ENCODE measurements around the gene CLSTN2.

The CLSTN2 gene

GRCh38 chr3:139969386-139969785 is 34.4 kb downstream of the CLSTN2 start:
- Histone ChIP-seq H3K9me3 (ENCODE audit: control insufficient read depth, low read length) (no peaks in the 10 kb centered on the region), H3K36me3 (ENCODE audit: control insufficient read depth, insufficient read depth, low read length) (no peaks in the 10 kb centered on the region), H3K27me3 (replicated peaks; ENCODE audit: control insufficient read depth, insufficient read depth, low read length, poor library complexity, severe bottlenecking) (no peaks in the 10 kb centered on the region), H3K4me3 (ENCODE audit: insufficient read depth, low read depth, low read length, poor library complexity, severe bottlenecking) (no peak overlapping the region), H3K4me1 (ENCODE audit: control insufficient read depth, insufficient read depth, low read length, poor library complexity, severe bottlenecking) (no peaks in the 10 kb centered on the region), H3K27ac (ENCODE audit: insufficient read depth, low read length, poor library complexity, severe bottlenecking) (no peak overlapping the region)
- DNase-seq: no peak

GRCh38 chr3:139970526-139970925 is 35.5 kb downstream of the CLSTN2 start:
- Histone ChIP-seq H3K4me1 (ENCODE audit: control insufficient read depth, insufficient read depth, low read length, poor library complexity, severe bottlenecking) (no peaks in the 10 kb centered on the region), H3K9me3 (ENCODE audit: control insufficient read depth, low read length) (no peaks in the 10 kb centered on the region), H3K4me3 (ENCODE audit: insufficient read depth, low read depth, low read length, poor library complexity, severe bottlenecking) (no peak overlapping the region), H3K27me3 (replicated peaks; ENCODE audit: control insufficient read depth, insufficient read depth, low read length, poor library complexity, severe bottlenecking) (no peaks in the 10 kb centered on the region), H3K36me3 (ENCODE audit: control insufficient read depth, insufficient read depth, low read length) (no peaks in the 10 kb centered on the region), H3K27ac (ENCODE audit: insufficient read depth, low read length, poor library complexity, severe bottlenecking) (no peak overlapping the region)
- DNase-seq: no peak

GRCh38 chr3:139974809-139975425 is 39.9 kb downstream of the CLSTN2 start:
- Histone ChIP-seq H3K27ac (ENCODE audit: insufficient read depth, low read length, poor library complexity, severe bottlenecking) (no peak overlapping the region), H3K4me1 (ENCODE audit: control insufficient read depth, insufficient read depth, low read length, poor library complexity, severe bottlenecking) (no peaks in the 10 kb centered on the region), H3K36me3 (ENCODE audit: control insufficient read depth, insufficient read depth, low read length) (no peaks in the 10 kb centered on the region), H3K4me3 (ENCODE audit: insufficient read depth, low read depth, low read length, poor library complexity, severe bottlenecking) (no peak overlapping the region), H3K9me3 (ENCODE audit: control insufficient read depth, low read length) (no peaks in the 10 kb centered on the region), H3K27me3 (replicated peaks; ENCODE audit: control insufficient read depth, insufficient read depth, low read length, poor library complexity, severe bottlenecking) (no peaks in the 10 kb centered on the region)
- no peak for DNase-seq

- no peaks in the 10 kb centered on the region for H3K4me1 ChIP-seq (ENCODE audit: control insufficient read depth, insufficient read depth, low read length, poor library complexity, severe bottlenecking)
- no peak overlapping the region for H3K4me3 ChIP-seq (ENCODE audit: insufficient read depth, low read depth, low read length, poor library complexity, severe bottlenecking)
- no peaks in the 10 kb centered on the region for H3K9me3 ChIP-seq (ENCODE audit: control insufficient read depth, low read length)
- no peaks in the 10 kb centered on the region for H3K27me3 ChIP-seq (replicated peaks; ENCODE audit: control insufficient read depth, insufficient read depth, low read length, poor library complexity, severe bottlenecking)
- DNase-seq: no peak
- no peaks in the 10 kb centered on the region for H3K36me3 ChIP-seq (ENCODE audit: control insufficient read depth, insufficient read depth, low read length)
- no peak overlapping the region for H3K27ac ChIP-seq (ENCODE audit: insufficient read depth, low read length, poor library complexity, severe bottlenecking)
Measured at GRCh38 chr3:139975594-139976365, 40.8 kb downstream of the CLSTN2 start.

- H3K4me1 ChIP-seq (ENCODE audit: control insufficient read depth, insufficient read depth, low read length, poor library complexity, severe bottlenecking): no peaks in the 10 kb centered on the region
- no peaks in the 10 kb centered on the region for H3K9me3 ChIP-seq (ENCODE audit: control insufficient read depth, low read length)
- H3K4me3 ChIP-seq (ENCODE audit: insufficient read depth, low read depth, low read length, poor library complexity, severe bottlenecking): no peak overlapping the region
- no peak for DNase-seq
- no peak overlapping the region for H3K27ac ChIP-seq (ENCODE audit: insufficient read depth, low read length, poor library complexity, severe bottlenecking)
- H3K36me3 ChIP-seq (ENCODE audit: control insufficient read depth, insufficient read depth, low read length): no peaks in the 10 kb centered on the region
- no peaks in the 10 kb centered on the region for H3K27me3 ChIP-seq (replicated peaks; ENCODE audit: control insufficient read depth, insufficient read depth, low read length, poor library complexity, severe bottlenecking)
Measured at GRCh38 chr3:139978966-139979365, 44.0 kb downstream of the CLSTN2 start.

- Histone ChIP-seq H3K36me3 (ENCODE audit: control insufficient read depth, insufficient read depth, low read length) (no peaks in the 10 kb centered on the region), H3K27ac (ENCODE audit: insufficient read depth, low read length, poor library complexity, severe bottlenecking) (no peak overlapping the region), H3K27me3 (replicated peaks; ENCODE audit: control insufficient read depth, insufficient read depth, low read length, poor library complexity, severe bottlenecking) (no peaks in the 10 kb centered on the region), H3K9me3 (ENCODE audit: control insufficient read depth, low read length) (no peaks in the 10 kb centered on the region), H3K4me3 (ENCODE audit: insufficient read depth, low read depth, low read length, poor library complexity, severe bottlenecking) (no peak overlapping the region), H3K4me1 (ENCODE audit: control insufficient read depth, insufficient read depth, low read length, poor library complexity, severe bottlenecking) (no peaks in the 10 kb centered on the region)
- no peak for DNase-seq
Measured at GRCh38 chr3:139979991-139980390, 45.0 kb downstream of the CLSTN2 start.

GRCh38 chr3:139982404-139982803 is 47.4 kb downstream of the CLSTN2 start:
- H3K27ac ChIP-seq (ENCODE audit: insufficient read depth, low read length, poor library complexity, severe bottlenecking): no peak overlapping the region
- no peaks in the 10 kb centered on the region for H3K4me1 ChIP-seq (ENCODE audit: control insufficient read depth, insufficient read depth, low read length, poor library complexity, severe bottlenecking)
- H3K27me3 ChIP-seq (replicated peaks; ENCODE audit: control insufficient read depth, insufficient read depth, low read length, poor library complexity, severe bottlenecking): no peaks in the 10 kb centered on the region
- no peaks in the 10 kb centered on the region for H3K9me3 ChIP-seq (ENCODE audit: control insufficient read depth, low read length)
- no peak for DNase-seq
- H3K4me3 ChIP-seq (ENCODE audit: insufficient read depth, low read depth, low read length, poor library complexity, severe bottlenecking): no peak overlapping the region
- H3K36me3 ChIP-seq (ENCODE audit: control insufficient read depth, insufficient read depth, low read length): no peaks in the 10 kb centered on the region

- Histone ChIP-seq H3K9me3 (ENCODE audit: control insufficient read depth, low read length) (no peaks in the 10 kb centered on the region), H3K4me3 (ENCODE audit: insufficient read depth, low read depth, low read length, poor library complexity, severe bottlenecking) (no peak overlapping the region), H3K27ac (ENCODE audit: insufficient read depth, low read length, poor library complexity, severe bottlenecking) (no peak overlapping the region), H3K36me3 (ENCODE audit: control insufficient read depth, insufficient read depth, low read length) (no peaks in the 10 kb centered on the region), H3K4me1 (ENCODE audit: control insufficient read depth, insufficient read depth, low read length, poor library complexity, severe bottlenecking) (no peaks in the 10 kb centered on the region), H3K27me3 (replicated peaks; ENCODE audit: control insufficient read depth, insufficient read depth, low read length, poor library complexity, severe bottlenecking) (no peaks in the 10 kb centered on the region)
- DNase-seq: no peak
Measured at GRCh38 chr3:139985576-139985975, 50.6 kb downstream of the CLSTN2 start.

GRCh38 chr3:139987908-139988307 is 52.9 kb downstream of the CLSTN2 start:
- Histone ChIP-seq H3K27ac (ENCODE audit: insufficient read depth, low read length, poor library complexity, severe bottlenecking) (no peak overlapping the region), H3K36me3 (ENCODE audit: control insufficient read depth, insufficient read depth, low read length) (no peaks in the 10 kb centered on the region), H3K4me1 (ENCODE audit: control insufficient read depth, insufficient read depth, low read length, poor library complexity, severe bottlenecking) (no peaks in the 10 kb centered on the region), H3K9me3 (ENCODE audit: control insufficient read depth, low read length) (no peaks in the 10 kb centered on the region), H3K27me3 (replicated peaks; ENCODE audit: control insufficient read depth, insufficient read depth, low read length, poor library complexity, severe bottlenecking) (no peaks in the 10 kb centered on the region), H3K4me3 (ENCODE audit: insufficient read depth, low read depth, low read length, poor library complexity, severe bottlenecking) (no peak overlapping the region)
- DNase-seq: no peak

GRCh38 chr3:139988472-139989156 is 53.6 kb downstream of the CLSTN2 start:
- Histone ChIP-seq H3K4me3 (ENCODE audit: insufficient read depth, low read depth, low read length, poor library complexity, severe bottlenecking) (no peak overlapping the region), H3K36me3 (ENCODE audit: control insufficient read depth, insufficient read depth, low read length) (no peaks in the 10 kb centered on the region), H3K4me1 (ENCODE audit: control insufficient read depth, insufficient read depth, low read length, poor library complexity, severe bottlenecking) (no peaks in the 10 kb centered on the region), H3K27ac (ENCODE audit: insufficient read depth, low read length, poor library complexity, severe bottlenecking) (no peak overlapping the region), H3K9me3 (ENCODE audit: control insufficient read depth, low read length) (no peaks in the 10 kb centered on the region), H3K27me3 (replicated peaks; ENCODE audit: control insufficient read depth, insufficient read depth, low read length, poor library complexity, severe bottlenecking) (no peaks in the 10 kb centered on the region)
- no peak for DNase-seq
